ENCODE measurements around the gene CHIT1. TPM values are rescaled to one million over a fixed set of nuclear protein-coding genes. Genes with fewer than 3 reads are reported as not detected.

The CHIT1 gene
- total and polyA plus RNA-seq, 9 of the 15 experiments (the other 6 are each of a cell fraction or from before 2014, with no cell fraction given) = not detected

- TF ChIP-seq TEAD1 (CRISPR knock-in tag; IDR thresholded peaks at IDR 0.05) (no peak), ZFP36 (IDR thresholded peaks at IDR 0.05; ENCODE audit: low read depth, low read length, partially characterized antibody) (peak; percentile 69), HES1 (IDR thresholded peaks at IDR 0.05; ENCODE audit: low read depth) (0 out of 2 replicates have a peak, but pooled peaks have one; percentile 8)
- TF ChIP-seq, protein P1, sequence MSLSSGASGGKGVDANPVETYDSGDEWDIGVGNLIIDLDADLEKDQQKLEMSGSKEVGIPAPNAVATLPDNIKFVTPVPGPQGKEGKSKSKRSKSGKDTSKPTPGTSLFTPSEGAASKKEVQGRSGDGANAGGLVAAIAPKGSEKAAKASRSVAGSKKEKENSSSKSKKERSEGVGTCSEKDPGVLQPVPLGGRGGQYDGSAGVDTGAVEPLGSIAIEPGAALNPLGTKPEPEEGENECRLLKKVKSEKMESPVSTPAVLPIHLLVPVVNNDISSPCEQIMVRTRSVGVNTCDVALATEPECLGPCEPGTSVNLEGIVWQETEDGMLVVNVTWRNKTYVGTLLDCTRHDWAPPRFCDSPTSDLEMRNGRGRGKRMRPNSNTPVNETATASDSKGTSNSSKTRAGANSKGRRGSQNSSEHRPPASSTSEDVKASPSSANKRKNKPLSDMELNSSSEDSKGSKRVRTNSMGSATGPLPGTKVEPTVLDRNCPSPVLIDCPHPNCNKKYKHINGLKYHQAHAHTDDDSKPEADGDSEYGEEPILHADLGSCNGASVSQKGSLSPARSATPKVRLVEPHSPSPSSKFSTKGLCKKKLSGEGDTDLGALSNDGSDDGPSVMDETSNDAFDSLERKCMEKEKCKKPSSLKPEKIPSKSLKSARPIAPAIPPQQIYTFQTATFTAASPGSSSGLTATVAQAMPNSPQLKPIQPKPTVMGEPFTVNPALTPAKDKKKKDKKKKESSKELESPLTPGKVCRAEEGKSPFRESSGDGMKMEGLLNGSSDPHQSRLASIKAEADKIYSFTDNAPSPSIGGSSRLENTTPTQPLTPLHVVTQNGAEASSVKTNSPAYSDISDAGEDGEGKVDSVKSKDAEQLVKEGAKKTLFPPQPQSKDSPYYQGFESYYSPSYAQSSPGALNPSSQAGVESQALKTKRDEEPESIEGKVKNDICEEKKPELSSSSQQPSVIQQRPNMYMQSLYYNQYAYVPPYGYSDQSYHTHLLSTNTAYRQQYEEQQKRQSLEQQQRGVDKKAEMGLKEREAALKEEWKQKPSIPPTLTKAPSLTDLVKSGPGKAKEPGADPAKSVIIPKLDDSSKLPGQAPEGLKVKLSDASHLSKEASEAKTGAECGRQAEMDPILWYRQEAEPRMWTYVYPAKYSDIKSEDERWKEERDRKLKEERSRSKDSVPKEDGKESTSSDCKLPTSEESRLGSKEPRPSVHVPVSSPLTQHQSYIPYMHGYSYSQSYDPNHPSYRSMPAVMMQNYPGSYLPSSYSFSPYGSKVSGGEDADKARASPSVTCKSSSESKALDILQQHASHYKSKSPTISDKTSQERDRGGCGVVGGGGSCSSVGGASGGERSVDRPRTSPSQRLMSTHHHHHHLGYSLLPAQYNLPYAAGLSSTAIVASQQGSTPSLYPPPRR (CRISPR knock-in tag; IDR thresholded peaks at IDR 0.05; ENCODE audit: borderline replicate concordance) = 0 out of 2 replicates have a peak, but pooled peaks have one; percentile 6
- TF ChIP-seq, protein P2, sequence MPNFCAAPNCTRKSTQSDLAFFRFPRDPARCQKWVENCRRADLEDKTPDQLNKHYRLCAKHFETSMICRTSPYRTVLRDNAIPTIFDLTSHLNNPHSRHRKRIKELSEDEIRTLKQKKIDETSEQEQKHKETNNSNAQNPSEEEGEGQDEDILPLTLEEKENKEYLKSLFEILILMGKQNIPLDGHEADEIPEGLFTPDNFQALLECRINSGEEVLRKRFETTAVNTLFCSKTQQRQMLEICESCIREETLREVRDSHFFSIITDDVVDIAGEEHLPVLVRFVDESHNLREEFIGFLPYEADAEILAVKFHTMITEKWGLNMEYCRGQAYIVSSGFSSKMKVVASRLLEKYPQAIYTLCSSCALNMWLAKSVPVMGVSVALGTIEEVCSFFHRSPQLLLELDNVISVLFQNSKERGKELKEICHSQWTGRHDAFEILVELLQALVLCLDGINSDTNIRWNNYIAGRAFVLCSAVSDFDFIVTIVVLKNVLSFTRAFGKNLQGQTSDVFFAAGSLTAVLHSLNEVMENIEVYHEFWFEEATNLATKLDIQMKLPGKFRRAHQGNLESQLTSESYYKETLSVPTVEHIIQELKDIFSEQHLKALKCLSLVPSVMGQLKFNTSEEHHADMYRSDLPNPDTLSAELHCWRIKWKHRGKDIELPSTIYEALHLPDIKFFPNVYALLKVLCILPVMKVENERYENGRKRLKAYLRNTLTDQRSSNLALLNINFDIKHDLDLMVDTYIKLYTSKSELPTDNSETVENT (CRISPR knock-in tag; IDR thresholded peaks at IDR 0.05) = peak; percentile 5; the same call in 1 of the 2 replicates
- TF ChIP-seq, protein P3, sequence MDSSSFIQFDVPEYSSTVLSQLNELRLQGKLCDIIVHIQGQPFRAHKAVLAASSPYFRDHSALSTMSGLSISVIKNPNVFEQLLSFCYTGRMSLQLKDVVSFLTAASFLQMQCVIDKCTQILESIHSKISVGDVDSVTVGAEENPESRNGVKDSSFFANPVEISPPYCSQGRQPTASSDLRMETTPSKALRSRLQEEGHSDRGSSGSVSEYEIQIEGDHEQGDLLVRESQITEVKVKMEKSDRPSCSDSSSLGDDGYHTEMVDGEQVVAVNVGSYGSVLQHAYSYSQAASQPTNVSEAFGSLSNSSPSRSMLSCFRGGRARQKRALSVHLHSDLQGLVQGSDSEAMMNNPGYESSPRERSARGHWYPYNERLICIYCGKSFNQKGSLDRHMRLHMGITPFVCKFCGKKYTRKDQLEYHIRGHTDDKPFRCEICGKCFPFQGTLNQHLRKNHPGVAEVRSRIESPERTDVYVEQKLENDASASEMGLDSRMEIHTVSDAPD (CRISPR knock-in tag; IDR thresholded peaks at IDR 0.05) = no peak
Measured at GRCh38 chr1:203272633-203273205, 43.2 kb upstream of the CHIT1 start (continued).
